Measurements from ENCODE around the gene HNRNPUL1. TPM values are rescaled to one million over a fixed set of nuclear protein-coding genes. Genes with fewer than 3 reads are reported as not detected.

Gene HNRNPUL1
- total RNA-seq, 4 donors from 2014 or later, result 129 to 180 (median 150) TPM

GRCh38 chr19:41223431-41224234 lies 40.5 kb upstream of the HNRNPUL1 start:
- 65 to 80% methylated on average over 5 to 8 of the region's 8 CpGs for WGBS, 2 donors
- TF ChIP-seq CTCF (IDR thresholded peaks at IDR 0.05) (no peak), POLR2A (IDR thresholded peaks at IDR 0.05) (no peak)
- Histone ChIP-seq H3K27ac (peak overlapping the region in 1 of 3 donors; percentile 13), H3K27me3 (no peaks in the 10 kb centered on the region), H3K36me3 (no peaks in the 10 kb centered on the region), H3K4me1 (peaks cover 10 to 11% of the 10 kb centered on the region in 2 donors), H3K9me3 (no peaks in the 10 kb centered on the region), H3K4me3 (replicated peaks in 1 of 3) (no peak overlapping the region)
- intact Hi-C loops (cut with DNase I), result no loop called here
- DNase-seq, result no peak

- H3K27ac ChIP-seq, result peak overlapping the region in 1 of 3 donors; percentile 12
- no peaks in the 10 kb centered on the region for H3K9me3 ChIP-seq
- H3K36me3 ChIP-seq, result no peaks in the 10 kb centered on the region
- TF ChIP-seq POLR2A (IDR thresholded peaks at IDR 0.05), result no peak
- TF ChIP-seq CTCF (IDR thresholded peaks at IDR 0.05), result no peak
- WGBS, 2 donors, result 97 to 99% methylated on average over 7 of the region's 7 CpGs
- no peak overlapping the region for H3K4me3 ChIP-seq (replicated peaks in 1 of 3)
- no peaks in the 10 kb centered on the region for H3K27me3 ChIP-seq
- intact Hi-C loops (cut with DNase I), result no loop called here
- no peak for DNase-seq
- peaks cover 10 to 11% of the 10 kb centered on the region in 2 donors for H3K4me1 ChIP-seq
These were observed 39.5 kb upstream of the HNRNPUL1 start for GRCh38 chr19:41224632-41225031.

GRCh38 chr19:41225238-41226052 lies 38.7 kb upstream of the HNRNPUL1 start:
- WGBS, 2 donors, result 58 to 60% methylated on average over 29 of the region's 29 CpGs
- H3K4me1 ChIP-seq, result peaks cover 10 to 11% of the 10 kb centered on the region in 2 donors
- H3K27me3 ChIP-seq, result no peaks in the 10 kb centered on the region
- intact Hi-C loops (cut with DNase I), result no loop called here
- peak overlapping the region; percentile 57 to 68 (median 59) for H3K27ac ChIP-seq
- H3K36me3 ChIP-seq, result no peaks in the 10 kb centered on the region
- no peaks in the 10 kb centered on the region for H3K9me3 ChIP-seq
- peak; percentile 13 to 44 for DNase-seq
- TF ChIP-seq POLR2A (IDR thresholded peaks at IDR 0.05), result no peak
- TF ChIP-seq CTCF (IDR thresholded peaks at IDR 0.05), result no peak
- H3K4me3 ChIP-seq (replicated peaks in 1 of 3), result peak overlapping the region; percentile 21 to 28 (median 27)

DNA sequence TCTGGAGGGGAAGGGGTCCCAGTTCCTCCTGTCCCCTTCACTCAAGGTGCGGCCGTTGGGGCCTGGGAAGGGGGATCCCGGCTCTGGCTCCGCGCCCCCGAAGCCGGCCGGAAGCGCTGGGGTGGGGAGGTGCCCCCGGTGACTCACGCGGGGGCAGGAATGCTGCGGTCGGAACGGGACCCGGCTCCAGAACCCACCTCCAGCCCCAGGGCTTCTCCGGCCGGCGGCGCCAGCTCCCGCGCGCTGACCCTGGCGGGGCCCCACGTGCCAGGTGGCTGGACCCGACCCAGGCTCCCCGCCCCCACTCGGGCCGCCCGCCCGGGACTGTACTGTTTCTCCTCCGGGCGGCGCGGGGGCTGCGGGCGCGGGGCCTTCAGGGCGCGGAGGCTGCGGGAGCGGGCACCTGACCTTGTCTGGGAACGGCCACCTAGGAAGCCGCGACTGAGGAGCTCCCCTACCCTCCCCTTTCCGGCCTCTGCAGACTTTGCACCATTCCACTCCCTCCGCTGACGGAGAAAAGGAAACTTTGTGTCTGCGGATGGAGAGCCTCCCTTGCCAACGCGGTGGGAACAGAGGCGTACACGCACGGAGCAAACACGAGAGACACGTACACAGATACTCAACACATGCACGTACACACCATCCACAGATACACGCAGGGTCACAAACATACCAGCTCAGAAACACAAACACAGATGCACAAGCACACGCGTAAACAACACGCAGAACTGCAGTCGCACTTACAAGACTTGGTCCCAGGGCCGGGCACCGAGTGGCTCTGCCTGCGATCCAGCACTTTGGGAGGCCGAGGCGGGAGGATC lies 37.9 kb upstream of the HNRNPUL1 start:
- peaks cover 10 to 11% of the 10 kb centered on the region in 2 donors for H3K4me1 ChIP-seq
- TF ChIP-seq POLR2A (IDR thresholded peaks at IDR 0.05), result no peak
- TF ChIP-seq CTCF (IDR thresholded peaks at IDR 0.05), result peak in 1 of 6 experiments; percentile 20
- no peaks in the 10 kb centered on the region for H3K27me3 ChIP-seq
- 15 to 18% methylated on average over 17 to 28 of the region's 67 CpGs for WGBS, 2 donors
- H3K4me3 ChIP-seq (replicated peaks in 1 of 3), result peak overlapping the region; percentile 21 to 28 (median 27)
- no peaks in the 10 kb centered on the region for H3K36me3 ChIP-seq
- intact Hi-C loops (cut with DNase I), result no loop called here
- H3K9me3 ChIP-seq, result no peaks in the 10 kb centered on the region
- DNase-seq, result peak; percentile 61 to 75
- H3K27ac ChIP-seq, result peak overlapping the region; percentile 57 to 68 (median 59)

All from thyroid gland (tissue), 4 donors.